ENCODE data around the gene METTL13. TPM values are rescaled to one million over a fixed set of nuclear protein-coding genes. Genes with fewer than 3 reads are reported as not detected.

The METTL13 gene
- total and polyA plus RNA-seq, 2 donors (not counting 1 experiment from before 2014, with no cell fraction given): 16.8 to 33.0 TPM

DNA sequence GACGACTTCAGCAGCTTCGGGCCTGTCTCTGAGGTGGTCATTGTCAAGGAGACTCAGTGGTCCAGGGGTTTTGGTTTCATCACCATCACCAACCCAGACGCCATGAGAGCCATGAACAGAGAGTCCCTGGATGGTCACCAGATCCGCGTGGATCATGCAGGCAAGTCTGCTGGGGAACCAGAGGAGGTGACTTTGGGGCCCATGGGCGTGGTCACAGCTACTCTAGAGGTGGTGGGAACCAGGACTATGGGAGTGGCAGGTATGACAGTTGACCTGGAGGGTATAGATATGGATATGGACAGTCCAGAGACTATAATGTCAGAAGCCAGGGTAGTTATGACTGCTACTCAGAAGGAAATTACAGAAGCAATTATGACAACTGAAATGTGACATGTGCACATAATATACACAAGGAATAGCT, 19.3 kb upstream of the METTL13 start:
- H3K79me2 ChIP-seq (ENCODE audit: control insufficient read depth, insufficient read depth, low read length): no peaks in the 10 kb centered on the region
- ATAC-seq (ENCODE audit: low read depth) (no peak), DNase-seq (no peak)
- H3K4me1 Mint-ChIP-seq: no peaks in the 10 kb centered on the region
- ChIA-PET CTCF (no interaction called here), POLR2A (no interaction called here)
- H3K27me3 Mint-ChIP-seq: peaks cover 27% of the 10 kb centered on the region
- no peak for TF ChIP-seq EZH2 (IDR thresholded peaks at IDR 0.05; ENCODE audit: borderline replicate concordance, insufficient read depth, low read depth, low read length, poor library complexity, severe bottlenecking)
- TF ChIP-seq, protein P1, sequence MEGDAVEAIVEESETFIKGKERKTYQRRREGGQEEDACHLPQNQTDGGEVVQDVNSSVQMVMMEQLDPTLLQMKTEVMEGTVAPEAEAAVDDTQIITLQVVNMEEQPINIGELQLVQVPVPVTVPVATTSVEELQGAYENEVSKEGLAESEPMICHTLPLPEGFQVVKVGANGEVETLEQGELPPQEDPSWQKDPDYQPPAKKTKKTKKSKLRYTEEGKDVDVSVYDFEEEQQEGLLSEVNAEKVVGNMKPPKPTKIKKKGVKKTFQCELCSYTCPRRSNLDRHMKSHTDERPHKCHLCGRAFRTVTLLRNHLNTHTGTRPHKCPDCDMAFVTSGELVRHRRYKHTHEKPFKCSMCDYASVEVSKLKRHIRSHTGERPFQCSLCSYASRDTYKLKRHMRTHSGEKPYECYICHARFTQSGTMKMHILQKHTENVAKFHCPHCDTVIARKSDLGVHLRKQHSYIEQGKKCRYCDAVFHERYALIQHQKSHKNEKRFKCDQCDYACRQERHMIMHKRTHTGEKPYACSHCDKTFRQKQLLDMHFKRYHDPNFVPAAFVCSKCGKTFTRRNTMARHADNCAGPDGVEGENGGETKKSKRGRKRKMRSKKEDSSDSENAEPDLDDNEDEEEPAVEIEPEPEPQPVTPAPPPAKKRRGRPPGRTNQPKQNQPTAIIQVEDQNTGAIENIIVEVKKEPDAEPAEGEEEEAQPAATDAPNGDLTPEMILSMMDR (IDR thresholded peaks at IDR 0.05): no peak
- no peaks in the 10 kb centered on the region for H4K20me1 ChIP-seq (ENCODE audit: control insufficient read depth, insufficient read depth, low read length, poor library complexity, severe bottlenecking)
- H2AFZ ChIP-seq (ENCODE audit: insufficient read depth, low read depth, low read length, poor library complexity, severe bottlenecking): no peak overlapping the region
- no peak overlapping the region for H3K9ac ChIP-seq (ENCODE audit: low read length)
- H3K4me1 ChIP-seq (ENCODE audit: control insufficient read depth in 2 of 2, insufficient read depth in 2 of 2, low read length in 2 of 2): no peaks in the 10 kb centered on the region
- peaks cover 0 to 6% (median 1%) of the 10 kb centered on the region in 4 experiments for H3K27me3 ChIP-seq (replicated peaks in 1 of 4; ENCODE audit: control extremely low read depth in 1 of 4, control insufficient read depth in 3 of 4, insufficient read depth in 4 of 4, low read length in 3 of 4)
- intact Hi-C loops (cut with micrococcal nuclease): no loop called here
- H3K4me2 ChIP-seq (replicated peaks; ENCODE audit: low read depth, low read length, poor library complexity, severe bottlenecking): no peak overlapping the region
- H3K9me3 Mint-ChIP-seq (ENCODE audit: insufficient read depth): no peaks in the 10 kb centered on the region
- H3K4me3 ChIP-seq (ENCODE audit: control extremely low read depth in 1 of 5, extremely low read depth in 1 of 5, insufficient read depth in 1 of 5, low read depth in 2 of 5, low read length in 4 of 5): no peak overlapping the region
- H3K9me3 ChIP-seq (ENCODE audit: control extremely low read depth in 1 of 3, control insufficient read depth in 2 of 3, insufficient read depth in 1 of 3, low read length in 2 of 3): no peaks in the 10 kb centered on the region
- no peaks in the 10 kb centered on the region for H3K36me3 ChIP-seq (replicated peaks in 1 of 2; ENCODE audit: control extremely low read depth in 1 of 2, control insufficient read depth in 1 of 2, extremely low read depth in 1 of 2, insufficient read depth in 2 of 2, low read length in 1 of 2)
- no peak overlapping the region for H3K27ac Mint-ChIP-seq
- H3K4me3 Mint-ChIP-seq: no peak overlapping the region
- H3K27ac ChIP-seq (ENCODE audit: low read length in 2 of 2): no peak overlapping the region
- WGBS (ENCODE audit: insufficient coverage): 97% methylated on average over 5 of the region's 6 CpGs

GRCh38 chr1:171763764-171764163, 17.7 kb upstream of the METTL13 start:
- Histone ChIP-seq H3K36me3 (replicated peaks in 1 of 2; ENCODE audit: control extremely low read depth in 1 of 2, control insufficient read depth in 1 of 2, extremely low read depth in 1 of 2, insufficient read depth in 2 of 2, low read length in 1 of 2) (no peaks in the 10 kb centered on the region), H3K27me3 (replicated peaks in 1 of 4; ENCODE audit: control extremely low read depth in 1 of 4, control insufficient read depth in 3 of 4, insufficient read depth in 4 of 4, low read length in 3 of 4) (peaks cover 0 to 6% (median 1%) of the 10 kb centered on the region in 4 experiments), H3K79me2 (ENCODE audit: control insufficient read depth, insufficient read depth, low read length) (no peaks in the 10 kb centered on the region), H3K9ac (ENCODE audit: low read length) (no peak overlapping the region), H3K4me1 (ENCODE audit: control insufficient read depth in 2 of 2, insufficient read depth in 2 of 2, low read length in 2 of 2) (no peaks in the 10 kb centered on the region), H2AFZ (ENCODE audit: insufficient read depth, low read depth, low read length, poor library complexity, severe bottlenecking) (no peak overlapping the region), H3K27ac (ENCODE audit: low read length in 2 of 2) (no peak overlapping the region), H3K4me3 (ENCODE audit: control extremely low read depth in 1 of 5, extremely low read depth in 1 of 5, insufficient read depth in 1 of 5, low read depth in 2 of 5, low read length in 4 of 5) (no peak overlapping the region), H3K4me2 (replicated peaks; ENCODE audit: low read depth, low read length, poor library complexity, severe bottlenecking) (no peak overlapping the region), H4K20me1 (ENCODE audit: control insufficient read depth, insufficient read depth, low read length, poor library complexity, severe bottlenecking) (no peaks in the 10 kb centered on the region), H3K9me3 (ENCODE audit: control extremely low read depth in 1 of 3, control insufficient read depth in 2 of 3, insufficient read depth in 1 of 3, low read length in 2 of 3) (no peaks in the 10 kb centered on the region)
- TF ChIP-seq, protein P1 (IDR thresholded peaks at IDR 0.05): no peak
- TF ChIP-seq EZH2 (IDR thresholded peaks at IDR 0.05; ENCODE audit: borderline replicate concordance, insufficient read depth, low read depth, low read length, poor library complexity, severe bottlenecking): no peak
- Mint-ChIP-seq H3K4me1 (no peaks in the 10 kb centered on the region), H3K27me3 (peaks cover 22% of the 10 kb centered on the region), H3K9me3 (ENCODE audit: insufficient read depth) (no peaks in the 10 kb centered on the region), H3K4me3 (no peak overlapping the region), H3K27ac (no peak overlapping the region)
- ATAC-seq (ENCODE audit: low read depth) (no peak), DNase-seq (no peak)
- ChIA-PET CTCF (no interaction called here), POLR2A (no interaction called here)
- intact Hi-C loops (cut with micrococcal nuclease): no loop called here
- 91% methylated on average over 6 of the region's 6 CpGs for WGBS (ENCODE audit: insufficient coverage)

Data from B cell (primary cell).